HG03354 (cell line): ENCODE data around the gene PSME3.
A peak's percentile ranks its signal among the peaks of the same experiment; 100 is the strongest.

Experiments used
- ATAC-seq: cut with Tn5 transposase; IDR thresholded peaks from one replicate; pipeline ENCODE4 v1.9.1; 2021; ENCODE audit warnings: mild to moderate bottlenecking; ENCODE audit not compliant: unreplicated experiment, poor library complexity, severe bottlenecking

Gene PSME3

GRCh38 chr17:42832934-42833766 is at the start of gene PSME3:
Gene PSME3 (plus strand): TSS chr17:42833397. CDS start chr17:42833632, 235 bp downstream.
- ATAC-seq = peak; percentile 90

- ATAC-seq = no peak
Measured at GRCh38 chr17:42783791-42784138, 49.4 kb upstream of the PSME3 start.

DNA sequence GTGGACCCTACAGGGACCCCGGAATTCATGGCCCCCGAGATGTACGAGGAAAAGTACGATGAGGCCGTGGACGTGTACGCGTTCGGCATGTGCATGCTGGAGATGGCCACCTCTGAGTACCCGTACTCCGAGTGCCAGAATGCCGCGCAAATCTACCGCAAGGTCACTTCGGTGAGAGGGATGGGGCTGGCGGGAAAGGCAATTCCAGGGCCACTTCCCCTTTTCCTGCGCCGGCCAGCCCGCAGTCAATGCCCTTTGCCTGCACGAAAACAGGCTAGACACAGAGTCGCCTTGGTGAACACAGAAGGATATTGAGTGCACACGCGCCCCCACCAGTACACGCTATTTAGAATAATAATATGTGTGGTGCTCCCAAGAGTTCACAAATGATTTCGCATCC is 48.8 kb upstream of the PSME3 start:
- no peak for ATAC-seq

GRCh38 chr17:42784811-42785592 is 48.2 kb upstream of the PSME3 start:
- no peak for ATAC-seq

DNA sequence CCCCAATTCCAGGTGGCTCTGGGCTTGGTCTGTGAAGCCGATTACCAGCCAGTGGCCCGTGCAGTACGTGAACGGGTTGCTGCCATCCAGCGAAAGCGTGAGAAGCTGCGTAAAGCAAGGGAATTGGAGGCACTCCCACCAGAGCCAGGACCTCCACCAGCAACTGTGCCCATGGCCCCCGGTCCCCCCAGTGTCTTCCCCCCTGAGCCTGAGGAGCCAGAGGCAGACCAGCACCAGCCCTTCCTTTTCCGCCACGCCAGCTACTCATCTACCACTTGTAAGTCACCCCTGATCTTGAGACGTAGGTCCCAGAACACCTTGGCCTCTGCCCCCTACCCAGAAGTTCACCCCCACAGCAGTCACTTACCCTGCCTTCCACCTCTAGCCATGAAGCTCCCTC is 45.9 kb upstream of the PSME3 start:
- ATAC-seq = no peak

DNA sequence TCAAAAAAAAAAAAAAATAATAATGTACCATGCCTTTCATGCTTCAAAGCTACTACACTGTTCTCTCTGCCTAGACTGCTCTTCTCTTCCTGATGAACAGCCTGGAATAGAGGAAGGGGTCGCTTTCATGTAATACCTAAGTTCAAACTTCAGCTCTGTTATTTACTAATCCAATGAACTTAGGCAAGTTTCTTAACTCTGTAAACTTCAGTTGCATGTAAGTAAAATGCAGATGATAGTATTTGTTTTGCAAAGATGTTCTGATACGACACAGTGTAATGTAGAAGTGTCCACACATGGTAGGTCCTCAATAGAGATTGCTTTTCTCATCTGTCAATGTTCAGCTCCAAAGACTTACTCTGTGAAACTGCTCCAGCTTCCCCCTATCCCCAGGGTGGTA is 41.2 kb upstream of the PSME3 start:
- no peak for ATAC-seq

GRCh38 chr17:42792545-42792944 is 40.7 kb upstream of the PSME3 start:
- no peak for ATAC-seq

DNA sequence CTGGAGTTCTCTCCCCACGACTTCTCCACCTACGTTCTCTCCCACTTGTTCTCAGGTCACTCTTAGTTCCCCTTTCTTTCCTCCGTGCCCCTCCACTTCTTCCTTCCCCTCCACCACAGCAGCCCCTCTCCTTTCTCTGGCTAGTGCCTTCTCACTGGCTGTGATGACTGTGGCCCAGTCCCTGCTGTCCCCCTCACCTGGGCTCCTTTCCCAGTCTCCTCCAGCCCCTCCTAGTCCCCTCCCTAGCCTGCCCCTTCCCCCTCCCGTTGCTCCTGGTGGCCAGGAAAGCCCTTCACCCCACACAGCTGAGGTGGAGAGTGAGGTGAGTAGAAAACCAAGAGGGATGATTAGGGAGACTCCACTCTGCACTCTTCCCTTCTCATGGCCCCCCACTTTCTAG is 38.1 kb upstream of the PSME3 start:
- ATAC-seq = no peak

- no peak for ATAC-seq
Measured at GRCh38 chr17:42795465-42795864, 37.7 kb upstream of the PSME3 start.

GRCh38 chr17:42796066-42796758 is 37.0 kb upstream of the PSME3 start:
- ATAC-seq = no peak

DNA sequence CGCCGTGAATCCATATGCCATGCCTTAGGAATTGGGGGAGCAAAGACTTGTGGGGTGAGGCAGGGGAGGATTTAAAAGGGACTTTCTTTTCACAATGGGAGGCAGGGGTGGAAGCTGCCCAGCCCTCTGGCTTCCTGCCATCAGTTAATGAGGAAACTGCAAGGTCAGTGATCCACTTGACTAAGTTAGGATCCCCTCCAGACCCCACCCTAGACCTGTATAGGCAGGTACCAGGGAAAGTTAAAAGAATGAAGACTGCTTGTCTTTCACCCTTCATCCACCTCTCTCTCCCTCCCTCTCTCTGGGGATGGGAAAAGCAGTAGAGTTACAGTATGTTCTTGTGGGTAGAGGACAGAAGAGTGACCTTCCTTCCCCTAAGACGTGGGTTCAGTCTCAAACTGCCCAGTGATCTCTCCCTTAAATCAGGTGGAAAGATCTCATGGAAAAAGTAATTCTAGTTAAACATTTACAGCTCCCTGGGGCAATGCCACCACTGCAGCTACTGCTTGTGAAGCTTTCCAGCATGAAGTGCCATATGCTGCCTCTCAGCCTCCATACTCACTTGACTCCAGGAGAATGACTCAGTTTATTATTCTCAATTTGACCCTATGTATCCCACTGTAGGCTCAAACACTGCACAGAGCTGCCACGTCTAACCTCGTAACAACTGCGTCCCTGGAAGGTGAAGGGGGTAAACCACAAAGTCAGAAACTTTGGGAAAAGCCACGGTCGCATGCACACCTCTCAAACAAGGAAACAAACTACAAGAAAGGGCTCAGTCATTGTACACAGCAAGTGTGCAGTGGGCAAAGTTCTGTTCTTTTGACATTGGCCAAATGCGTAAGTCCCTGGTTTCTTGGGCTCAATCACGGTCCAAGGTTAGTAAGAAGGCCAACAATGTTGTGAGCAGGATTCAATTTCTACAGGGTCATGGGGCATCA is 35.9 kb upstream of the PSME3 start:
- no peak for ATAC-seq

DNA sequence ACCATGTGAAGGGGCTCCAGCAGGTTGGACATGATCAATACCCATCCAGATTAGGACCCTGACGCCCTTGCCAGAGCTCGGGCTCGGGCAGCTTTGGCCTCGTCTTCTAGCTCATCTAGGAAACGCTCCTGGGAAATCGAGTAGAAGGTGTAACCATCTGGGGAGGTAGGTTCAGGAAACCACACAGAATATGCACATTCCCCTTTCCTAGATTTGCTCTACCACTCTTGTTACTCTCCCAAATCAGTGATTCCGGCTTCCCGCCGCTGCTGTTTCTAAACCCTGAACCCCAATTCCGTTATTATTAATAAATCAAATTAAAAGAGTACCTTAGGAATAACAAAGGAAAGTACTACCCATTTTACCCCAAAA is 35.2 kb upstream of the PSME3 start:
- no peak for ATAC-seq

DNA sequence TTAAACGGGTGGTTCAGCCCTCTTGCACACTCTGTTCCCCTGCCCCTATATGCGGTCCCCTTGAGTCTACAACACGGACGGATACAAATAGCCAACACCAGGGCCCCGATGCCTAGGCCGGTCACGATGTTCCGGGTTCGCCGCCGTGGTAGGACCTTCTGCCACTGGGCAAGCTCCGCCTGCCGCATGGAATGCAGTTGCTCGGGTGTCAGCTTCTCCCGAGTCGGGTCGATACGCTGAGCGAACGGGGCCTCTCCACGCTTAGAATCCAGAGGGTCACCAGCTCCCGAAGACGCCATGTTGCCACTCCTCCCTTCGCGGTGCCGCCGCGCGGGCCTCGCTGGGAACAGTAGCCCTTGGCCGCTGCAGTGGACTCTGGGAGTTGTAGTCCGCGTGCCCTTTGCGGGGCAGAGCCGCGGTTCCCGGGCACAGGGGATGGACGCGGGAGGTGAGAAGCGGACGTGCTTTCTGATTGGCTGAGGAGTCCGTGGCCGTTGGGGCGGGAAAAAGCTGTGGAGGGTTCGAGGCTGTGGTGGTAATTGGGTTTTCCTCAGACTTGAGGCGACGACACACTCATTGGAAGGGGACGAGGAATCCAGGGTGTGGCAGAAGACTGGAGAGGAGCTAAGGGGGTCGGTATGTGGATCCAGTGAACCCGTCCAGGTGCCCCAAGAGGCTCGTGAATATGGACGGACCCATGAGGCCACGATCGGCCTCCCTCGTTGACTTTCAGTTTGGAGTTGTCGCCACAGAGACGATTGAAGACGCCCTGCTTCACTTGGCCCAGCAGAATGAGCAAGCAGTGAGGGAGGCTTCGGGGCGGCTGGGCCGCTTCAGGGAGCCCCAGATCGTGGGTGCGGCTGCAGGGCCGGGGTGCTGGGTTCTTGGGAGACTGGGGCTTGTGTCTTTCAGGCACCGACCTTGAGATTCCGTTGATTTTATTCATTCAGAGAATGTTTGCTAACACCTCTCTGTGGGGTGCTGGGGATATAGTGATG is 34.5 kb upstream of the PSME3 start, which contains the start of the genes CNTD1 and COA3:
TSS of gene CNTD1 (plus strand) at position 479 of the 998 bp plus-strand sequence. CDS start at position 686, 207 bp downstream.
TSS of gene COA3 (minus strand) at position 322 of the 998 bp plus-strand sequence. CDS start at position 299, 23 bp downstream.
- ATAC-seq = peak; percentile 76

DNA sequence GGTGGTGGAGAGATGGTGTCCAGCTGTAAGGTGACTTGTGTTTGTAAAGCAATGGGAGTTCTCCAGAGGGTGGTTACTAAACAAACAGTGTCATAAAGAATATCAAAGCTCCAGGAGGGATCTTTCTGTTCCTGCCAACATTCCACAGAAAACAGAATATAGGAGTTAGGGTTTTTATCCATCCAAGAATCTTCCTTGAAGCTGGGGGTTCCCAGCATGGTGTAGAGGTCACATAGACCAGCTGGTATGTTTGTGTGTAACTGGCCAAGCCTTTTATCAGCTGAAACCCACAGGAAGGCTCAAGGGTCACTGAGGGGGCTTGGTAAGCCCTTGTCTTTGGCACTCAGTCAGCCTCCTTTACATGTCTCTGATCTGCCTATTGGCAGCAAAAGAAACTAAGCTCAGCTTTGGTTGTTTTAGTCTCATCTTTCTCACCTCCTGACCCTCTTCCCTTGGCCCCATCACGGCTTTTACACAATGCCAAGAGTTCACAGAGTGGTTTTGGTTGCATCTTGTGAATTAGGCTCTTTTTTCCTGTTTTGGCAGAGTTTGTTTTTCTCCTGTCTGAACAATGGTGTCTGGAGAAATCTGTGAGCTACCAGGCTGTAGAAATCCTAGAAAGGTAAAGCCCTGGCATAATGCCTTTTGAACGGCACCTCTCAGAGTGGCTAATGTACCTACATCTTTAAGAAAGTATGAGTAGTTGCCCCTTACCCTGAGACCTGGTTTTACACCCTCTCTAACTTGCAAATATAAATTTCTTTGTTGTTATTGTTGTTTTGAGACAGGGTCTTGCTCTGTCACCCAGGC is 29.9 kb upstream of the PSME3 start:
- no peak for ATAC-seq

DNA sequence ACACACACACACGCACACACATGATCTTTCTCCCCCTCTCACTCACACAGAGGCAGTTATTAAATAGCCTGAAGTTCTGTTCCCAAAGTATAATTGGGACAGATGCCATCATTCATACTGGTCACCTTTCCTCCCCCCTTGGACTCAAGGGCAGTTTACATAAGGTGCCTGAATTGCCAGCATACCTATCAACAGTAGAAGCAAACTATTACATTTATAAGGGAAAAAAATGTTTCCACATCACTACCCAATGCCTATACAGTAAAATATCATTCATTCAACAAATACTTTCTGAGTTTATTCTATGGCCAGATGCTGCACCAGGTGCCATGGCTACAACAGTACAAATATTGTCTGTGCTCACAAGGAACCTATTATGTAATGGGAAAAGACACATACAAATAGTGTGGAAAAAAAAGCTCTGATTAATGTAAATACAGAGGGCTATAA is 28.3 kb upstream of the PSME3 start:
- ATAC-seq = no peak

DNA sequence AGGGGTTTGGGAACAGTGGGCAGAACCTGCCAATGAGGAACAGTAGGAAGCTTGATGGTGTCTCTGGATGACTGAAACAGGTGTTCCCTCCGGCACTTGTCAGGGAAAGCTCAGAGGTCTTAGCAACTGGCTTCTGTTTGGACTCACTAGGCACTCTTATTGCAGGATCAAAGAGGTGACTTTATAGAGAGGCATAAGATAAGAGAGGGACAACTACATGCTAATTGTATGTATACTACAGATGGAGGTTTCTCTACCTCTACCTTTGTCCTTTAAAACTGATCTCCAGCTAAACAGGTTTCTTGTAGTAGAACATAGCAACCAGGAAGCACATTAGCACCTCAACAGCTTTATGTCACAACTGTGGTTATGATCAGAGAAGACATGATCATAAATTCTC is 26.9 kb upstream of the PSME3 start:
- no peak for ATAC-seq

DNA sequence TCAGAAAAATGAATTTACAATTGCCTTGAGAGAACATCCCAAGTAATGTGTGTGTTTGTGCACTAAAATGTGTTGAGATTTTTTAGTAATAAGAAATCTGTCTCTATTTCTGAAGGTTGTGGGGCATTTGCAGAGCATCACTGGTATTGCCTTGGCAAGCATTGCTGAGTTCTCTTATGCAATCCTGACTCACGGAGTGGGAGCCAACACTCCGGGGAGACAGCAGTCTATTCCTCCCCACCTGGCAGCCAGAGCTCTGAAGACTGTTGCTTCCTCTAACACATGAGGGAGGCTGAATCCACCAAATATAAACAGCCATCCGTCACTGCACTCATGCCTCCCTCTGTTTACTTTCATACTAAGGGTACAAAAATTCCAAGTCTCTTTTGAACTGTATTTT is 23.9 kb upstream of the PSME3 start:
- no peak for ATAC-seq
